22Rv1 (cell line): ENCODE measurements around the gene QPCTL.
"Not testable (repeated sequence)": the region's sequence is repeated elsewhere in the genome, so short reads cannot be mapped to it uniquely, and the experiment has no call there.

ENCODE experiments used
- H3K27ac ChIP-seq: fragments of 450-650 bp; 2 replicates; pipeline ENCODE4 v1.5.1; 2017
- CTCF ChIP-seq: fragments of 450-650 bp; IDR thresholded peaks from 2 replicates; pipeline ENCODE4 v1.5.1; 2017; ENCODE audit warnings: mild to moderate bottlenecking
- ZFX ChIP-seq: fragments of 450-650 bp; IDR thresholded peaks from 2 replicates; pipeline ENCODE4 v1.6.1; 2017; ENCODE audit warnings: antibody characterized with exemption, borderline replicate concordance

Gene QPCTL

GRCh38 chr19:45746866-45747265 lies 54.4 kb downstream of the QPCTL start:
- H3K27ac ChIP-seq = no peak overlapping the region
- TF ChIP-seq CTCF (no peak), ZFX (no peak)

GRCh38 chr19:45747513-45747912 lies 55.0 kb downstream of the QPCTL start:
- H3K27ac ChIP-seq = no peak overlapping the region
- no peak for TF ChIP-seq ZFX
- TF ChIP-seq CTCF = no peak

DNA sequence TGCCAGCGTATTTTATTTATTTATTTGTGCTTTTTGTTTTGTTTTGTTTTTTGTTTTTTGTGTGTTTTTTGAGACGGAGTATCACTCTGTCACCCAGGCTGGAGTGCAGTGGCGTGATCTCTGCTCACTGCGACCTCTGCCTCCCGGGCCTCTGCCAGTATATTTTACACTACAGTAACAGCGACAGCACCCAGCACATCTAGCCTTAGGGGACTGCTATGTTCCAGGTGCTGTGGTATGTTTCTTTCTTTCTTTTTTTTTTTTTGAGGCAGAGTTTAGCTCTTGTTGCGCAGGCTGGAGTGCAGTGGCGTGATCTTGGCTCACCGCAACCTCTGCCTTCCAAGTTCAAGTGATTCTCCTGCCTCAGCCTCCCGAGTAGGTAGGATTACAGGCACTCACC lies 59.0 kb downstream of the QPCTL start:
- not testable (repeated sequence) for H3K27ac ChIP-seq

GRCh38 chr19:45752639-45753038 lies 60.2 kb downstream of the QPCTL start:
- H3K27ac ChIP-seq = no peak overlapping the region
- no peak for TF ChIP-seq ZFX
- no peak for TF ChIP-seq CTCF

DNA sequence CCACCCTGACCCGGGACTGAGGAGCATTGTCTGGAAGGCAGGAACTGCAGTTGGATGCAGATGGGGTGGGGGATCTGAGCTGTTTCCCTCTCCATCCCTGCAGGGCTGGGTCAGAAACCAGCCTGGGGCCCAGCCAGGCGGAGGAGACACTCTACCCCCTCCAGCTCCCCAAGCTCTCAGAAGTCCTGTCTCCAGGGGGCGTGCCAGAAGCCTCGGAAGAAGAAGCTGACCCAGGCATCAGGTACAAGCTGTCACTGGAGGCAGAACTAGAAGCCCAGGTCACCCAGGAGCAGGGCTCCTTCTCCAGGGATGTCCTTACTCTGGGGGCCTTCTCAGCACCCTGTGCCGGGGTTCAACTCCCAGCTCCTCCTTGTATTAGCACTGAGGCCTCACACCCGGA lies 61.1 kb downstream of the QPCTL start:
- no peak overlapping the region for H3K27ac ChIP-seq
- TF ChIP-seq ZFX = no peak
- no peak for TF ChIP-seq CTCF
